A549 treated with Mapracorat at 1 μM for 4 hours (cell line): ENCODE data around the gene HELQ. TPM values are rescaled to one million over a fixed set of nuclear protein-coding genes. Genes with fewer than 3 reads are reported as not detected.

ENCODE experiments used
- total RNA-seq: library from RNA; stranded (reverse); fragments of 200-300 nt; extraction: Qiagen RNA extraction; gene quantifications from 5 replicates; pipeline ENCODE4 v1.2.3, GENCODE V29; 2022

The HELQ gene
- total RNA-seq = 4.7 to 8.0 TPM (median 5.4 TPM) in 5 replicates

GRCh38 chr4:83455281-83456183, at the start of gene HELQ, which contains the start of gene MRPS18C:
Gene HELQ, minus strand, starts transcription at chr4:83455823. Its CDS starts 130 bp downstream, at chr4:83455693.
Gene MRPS18C, plus strand, starts transcription at chr4:83456058. Its CDS starts 20 bp downstream, at chr4:83456078.

DNA sequence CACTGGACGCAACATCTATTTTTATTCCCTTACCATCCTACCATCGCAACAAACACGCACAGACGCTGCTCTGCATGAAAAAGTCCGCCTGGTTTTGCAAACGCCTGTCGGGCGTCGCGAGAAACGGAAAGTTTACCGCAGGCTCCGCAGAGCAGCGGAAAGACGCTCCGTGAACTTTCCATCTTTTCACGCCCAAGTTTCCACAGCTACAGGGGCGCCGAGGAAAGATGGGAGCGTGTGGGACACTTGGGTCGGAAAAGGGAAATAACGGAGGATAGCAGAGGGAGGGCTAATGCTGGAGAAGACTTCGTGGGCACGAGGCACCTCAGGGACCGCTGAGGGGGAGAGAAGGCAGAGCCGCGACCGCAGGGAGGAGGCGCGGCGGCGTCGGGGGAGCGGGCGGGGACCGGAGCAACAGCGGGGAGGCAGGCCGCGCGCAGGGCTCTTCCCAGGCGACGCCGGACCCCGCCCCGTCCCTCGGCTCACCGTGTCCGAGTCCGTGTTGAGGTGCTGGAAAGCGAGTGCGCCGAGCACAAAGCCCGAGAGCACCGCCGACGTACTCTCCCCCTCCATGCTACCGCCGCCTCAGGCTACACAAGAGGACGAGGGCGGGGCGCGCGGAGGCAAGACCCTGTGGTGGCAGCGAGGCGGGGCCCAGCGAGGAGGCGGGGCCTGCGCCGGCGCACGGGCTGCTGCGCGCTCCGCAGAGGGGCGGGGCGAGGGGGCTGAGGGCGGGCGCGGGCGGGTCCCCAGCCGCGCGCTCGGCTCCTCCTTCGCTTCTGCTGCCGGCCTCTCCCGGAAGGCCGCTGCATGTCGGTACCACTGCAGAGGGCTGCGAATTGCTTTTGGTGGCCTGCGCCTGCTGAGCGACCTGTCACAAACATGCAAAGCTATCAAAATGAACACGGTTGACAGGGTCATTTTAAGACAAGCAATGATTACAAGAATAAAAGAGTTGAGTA, 29.2 kb upstream of the HELQ start, which contains the start of gene ABRAXAS1:
Gene ABRAXAS1 (minus strand): TSS at position 601 of the 962 bp plus-strand sequence. CDS start 28 bp downstream, at position 573.

Other genes with a start within 250 kb of the HELQ start
- gene COQ2, start 171.0 kb downstream of the HELQ start, total RNA-seq = 17.2 to 20.3 TPM (median 19.6 TPM) in 5 replicates
- gene HPSE, start 121.0 kb downstream of the HELQ start, total RNA-seq = 1.1 to 1.6 TPM (median 1.2 TPM) in 5 replicates
- 42.4 to 58.8 TPM (median 45.2 TPM) in 5 replicates for gene MRPS18C, start 235 bp upstream of the HELQ start, total RNA-seq
- gene ABRAXAS1, start 29.3 kb upstream of the HELQ start, total RNA-seq = 4.8 to 6.6 TPM (median 6.3 TPM) in 5 replicates
- 27.7 to 34.1 TPM (median 30.5 TPM) in 5 replicates for gene GPAT3, start 80.3 kb upstream of the HELQ start, total RNA-seq